HL-60 (cell line): ENCODE data around the gene ZNF514.

ENCODE experiments used
- CTCF ChIP-seq: IDR thresholded peaks from one replicate; pipeline ENCODE4 v1.5.1; 2011; ENCODE audit warnings: low read length, control low read depth, inconsistent platforms; ENCODE audit not compliant: insufficient read depth
- GABPA ChIP-seq: IDR thresholded peaks from 2 replicates; pipeline ENCODE4 v1.6.1; 2012; ENCODE audit warnings: low read depth
- POLR2AphosphoS5 ChIP-seq: IDR thresholded peaks from 2 replicates; pipeline ENCODE4 v1.6.1; 2012; ENCODE audit warnings: low read depth
- REST ChIP-seq: IDR thresholded peaks from 2 replicates; pipeline ENCODE4 v1.6.1; 2012; ENCODE audit warnings: low read depth; ENCODE audit not compliant: insufficient replicate concordance

GRCh38 chr2:95158441-95158840 is 1.2 kb downstream of the ZNF514 start:
- no peak for TF ChIP-seq CTCF
- TF ChIP-seq GABPA = no peak
- no peak for TF ChIP-seq REST
- TF ChIP-seq POLR2AphosphoS5 = no peak
